ENCODE data around the gene LVRN.
"Not testable (repeated sequence)": the region's sequence is repeated elsewhere in the genome, so short reads cannot be mapped to it uniquely, and the experiment has no call there.

The LVRN gene

DNA sequence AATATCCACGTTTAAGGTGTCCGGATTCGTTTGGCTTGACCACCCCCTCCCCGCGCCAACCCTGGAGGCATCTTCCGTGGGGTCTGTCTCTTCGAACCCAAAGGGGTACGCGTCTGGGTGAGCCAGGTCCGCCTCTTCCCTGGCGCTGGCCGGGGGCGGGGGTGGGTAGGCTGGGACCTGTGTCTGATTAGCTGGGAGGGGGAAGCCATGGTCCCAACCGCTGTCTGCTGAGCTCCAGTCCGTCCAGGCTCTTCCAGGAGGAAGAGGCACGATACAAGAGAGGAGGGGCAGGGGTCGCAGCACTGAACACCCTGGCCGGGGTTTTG is at the start of gene LVRN:
LVRN (plus strand) TSS at position 237 of the 326 bp plus-strand sequence. CDS start 143 bp downstream, outside the sequence.
- peak; percentile 16 for DNase-seq (ENCODE audit: low spot score)

DNA sequence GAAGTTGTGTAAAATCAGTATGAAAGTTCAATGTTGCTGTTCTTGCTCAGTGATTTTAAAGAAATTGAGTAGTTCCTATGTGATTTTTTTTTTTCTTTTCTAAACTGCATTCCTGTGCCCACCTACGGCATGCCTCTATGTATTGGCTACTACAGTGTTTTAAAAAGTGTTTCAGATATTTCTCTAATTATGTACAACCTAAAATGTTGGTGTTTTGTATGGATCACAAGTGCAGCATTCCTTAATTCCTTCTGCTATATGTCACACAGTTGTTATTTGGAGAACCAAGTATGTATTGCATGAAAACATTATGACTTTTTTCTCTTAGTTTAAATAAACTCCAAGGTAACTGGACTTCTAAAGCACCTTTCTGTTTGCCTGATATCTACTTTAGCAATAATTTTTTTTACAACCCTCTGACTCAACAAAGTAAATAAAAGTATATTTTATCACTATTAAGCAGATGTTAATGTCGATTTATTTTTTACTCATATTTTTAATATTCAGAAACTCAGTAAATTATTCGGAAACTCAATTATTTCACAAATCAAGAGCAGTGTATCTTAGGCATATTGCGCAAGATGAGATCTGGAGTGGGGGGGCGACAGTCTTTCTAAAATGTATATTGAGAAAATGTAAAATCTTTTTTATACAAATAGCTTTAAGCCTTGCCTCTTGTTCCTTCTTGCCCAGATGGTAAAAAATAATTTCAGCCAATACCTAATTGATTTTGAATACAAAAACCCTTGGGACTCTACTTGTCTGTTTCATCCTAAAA is 48.5 kb upstream of the LVRN start:
- not testable (repeated sequence) for DNase-seq (ENCODE audit: low spot score)

GRCh38 chr5:115920171-115920725 is 42.0 kb upstream of the LVRN start:
- no peak for DNase-seq (ENCODE audit: low spot score)

DNA sequence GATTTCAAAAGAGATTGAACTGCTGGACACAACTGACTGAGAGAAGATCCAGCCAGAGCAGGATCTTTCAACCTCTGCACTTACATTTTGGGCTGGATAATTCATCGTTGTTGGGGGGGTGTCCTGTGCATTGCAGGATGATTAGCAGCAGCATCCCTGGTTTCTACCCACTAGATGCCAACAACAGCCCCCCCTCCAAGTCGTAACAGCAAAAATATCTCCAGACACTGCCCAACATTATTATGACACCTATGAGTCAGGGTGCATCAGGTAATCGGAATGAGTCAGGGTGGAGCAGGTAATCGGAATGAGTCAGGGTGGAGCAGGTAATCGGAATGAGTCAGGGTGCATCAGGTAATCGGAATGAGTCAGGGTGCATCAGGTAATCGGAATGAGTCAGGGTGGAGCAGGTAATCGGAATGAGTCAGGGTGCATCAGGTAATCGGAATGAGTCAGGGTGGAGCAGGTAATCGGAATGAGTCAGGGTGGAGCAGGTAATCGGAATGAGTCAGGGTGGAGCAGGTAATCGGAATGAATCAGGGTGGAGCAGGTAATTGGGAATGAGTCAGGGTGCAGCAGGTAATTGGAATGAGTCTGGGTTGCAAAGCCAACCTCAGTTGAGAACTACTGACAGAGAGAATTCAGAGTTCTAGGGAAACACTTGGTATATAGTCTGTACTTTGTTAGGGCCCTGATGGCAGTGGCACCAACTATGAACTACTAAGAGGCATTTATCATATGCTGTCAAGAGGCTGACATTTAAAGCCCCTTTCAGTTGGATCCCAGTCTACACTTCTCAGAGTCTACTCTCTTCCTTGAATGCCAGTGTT is 33.5 kb upstream of the LVRN start:
- not testable (repeated sequence) for DNase-seq (ENCODE audit: low spot score)

DNA sequence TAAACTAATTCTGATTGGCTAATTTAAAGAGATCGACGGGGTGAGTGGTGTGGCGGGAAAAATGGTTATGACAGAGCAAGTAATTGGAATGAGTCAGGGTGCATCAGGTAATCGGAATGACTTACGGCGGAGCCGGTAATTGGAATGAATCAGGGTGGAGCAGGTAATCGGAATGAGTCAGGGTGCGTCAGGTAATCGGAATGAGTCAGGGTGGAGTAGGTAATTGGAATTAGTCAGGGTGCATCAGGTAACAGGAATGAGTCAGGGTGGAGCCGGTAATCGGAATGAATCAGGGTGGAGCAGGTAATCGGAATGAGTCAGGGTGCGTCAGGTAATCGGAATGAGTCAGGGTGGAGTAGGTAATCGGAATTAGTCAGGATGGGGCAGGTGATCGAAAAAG is 32.1 kb upstream of the LVRN start:
- not testable (repeated sequence) for DNase-seq (ENCODE audit: low spot score)

DNA sequence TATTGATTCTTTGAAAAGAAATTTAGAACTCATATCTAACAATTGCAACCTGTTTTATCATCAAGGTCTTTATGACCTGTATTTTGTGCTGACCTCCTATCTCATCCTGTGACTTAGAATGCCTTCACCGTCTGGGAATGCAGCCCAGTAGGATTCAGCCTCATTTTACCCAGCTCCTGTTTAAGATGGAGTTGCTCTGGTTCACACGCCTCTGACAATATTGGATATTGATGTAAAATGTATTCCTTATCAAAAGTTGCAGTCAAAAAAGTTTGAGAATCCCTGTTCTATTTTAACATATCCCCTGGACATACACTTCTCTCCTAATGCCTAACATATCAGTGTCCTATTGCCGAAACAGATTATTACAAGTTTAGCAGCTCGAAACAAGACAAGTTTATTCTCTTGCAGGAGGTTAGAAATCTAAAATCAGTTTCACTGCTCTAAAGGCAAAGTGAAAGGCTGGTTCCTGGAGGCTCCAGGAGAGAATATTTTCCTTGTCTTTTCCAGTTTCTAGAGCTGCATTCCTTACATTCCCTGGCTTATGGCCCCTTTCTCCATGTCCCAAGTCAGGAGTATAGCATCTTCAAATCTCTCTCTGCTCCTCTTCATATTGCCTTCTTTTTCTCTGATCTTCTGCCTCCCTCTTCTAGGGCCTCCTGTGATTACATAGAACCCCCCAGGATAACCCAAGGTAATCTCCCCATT is 31.5 kb upstream of the LVRN start:
- no peak for DNase-seq (ENCODE audit: low spot score)

DNA sequence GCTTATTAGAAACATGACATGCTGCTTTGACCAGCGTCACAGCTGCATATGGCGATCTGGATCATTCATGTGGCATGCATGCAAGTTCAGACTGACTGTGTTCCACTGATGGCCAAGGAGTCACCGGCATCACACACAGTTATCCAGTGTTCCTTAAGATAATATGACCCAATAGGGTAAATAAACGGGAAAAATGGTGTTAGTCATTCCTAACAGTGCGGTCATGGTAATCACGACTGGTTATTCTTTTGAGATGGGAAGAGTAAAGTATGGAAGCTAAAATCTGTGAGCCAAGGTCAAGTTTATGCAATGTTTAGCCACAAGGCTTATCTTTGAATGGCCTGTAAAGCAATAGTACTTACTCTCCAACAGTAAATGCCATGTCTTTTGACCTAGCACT is 29.3 kb upstream of the LVRN start:
- no peak for DNase-seq (ENCODE audit: low spot score)

DNA sequence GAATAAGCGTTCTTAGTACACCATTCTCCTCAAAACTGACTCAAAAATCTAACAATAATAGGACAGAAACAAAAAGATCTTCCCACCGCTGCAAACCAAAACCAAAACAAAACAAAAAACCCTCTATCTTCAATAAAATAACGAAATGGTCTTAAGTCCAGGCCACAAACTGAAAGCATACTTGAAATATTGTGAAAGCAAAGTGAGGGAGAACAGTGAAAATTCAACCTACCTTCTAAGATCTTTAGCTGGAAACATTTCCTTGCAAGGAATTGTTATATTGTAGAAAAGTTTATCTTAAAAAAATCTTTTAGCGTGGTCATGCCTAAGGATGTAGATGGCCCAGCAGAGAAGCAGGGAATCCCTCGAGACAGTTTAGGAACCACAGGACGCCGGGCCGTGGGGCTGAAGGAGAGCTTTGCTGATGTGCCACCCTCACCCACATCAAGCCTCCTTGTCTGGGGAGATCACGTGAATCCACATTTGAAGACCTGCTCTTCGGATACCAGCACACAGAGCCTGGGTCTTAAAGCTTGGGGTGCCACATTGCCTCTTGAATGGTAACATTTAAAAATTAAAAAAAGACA is 27.8 kb upstream of the LVRN start:
- no peak for DNase-seq (ENCODE audit: low spot score)

DNA sequence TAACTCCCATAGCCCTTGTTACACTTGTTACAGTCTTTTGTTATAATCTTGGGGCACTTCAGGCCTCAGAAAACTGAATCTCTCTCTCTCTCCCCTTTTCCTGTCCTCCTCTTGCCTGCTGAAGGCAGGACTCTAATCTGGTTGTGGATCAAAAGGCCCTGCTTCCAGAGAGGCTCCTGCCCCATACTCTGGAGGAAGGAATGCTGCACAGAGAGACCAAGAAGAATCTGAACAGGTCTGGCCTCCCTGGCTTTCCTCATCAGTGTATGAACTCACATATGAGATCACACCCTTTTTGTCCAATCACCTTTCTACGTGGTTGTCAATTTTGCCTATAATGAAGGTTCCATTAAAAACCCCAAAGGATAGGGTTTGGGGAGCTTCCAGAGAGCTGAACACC is 26.2 kb upstream of the LVRN start:
- DNase-seq (ENCODE audit: low spot score) = no peak

- no peak for DNase-seq (ENCODE audit: low spot score)
Observed at GRCh38 chr5:115939059-115939458, 23.2 kb upstream of the LVRN start.

- DNase-seq (ENCODE audit: low spot score) = no peak
Observed at GRCh38 chr5:115940080-115940810, 22.0 kb upstream of the LVRN start.

GRCh38 chr5:115941051-115941675 is 21.1 kb upstream of the LVRN start:
- no peak for DNase-seq (ENCODE audit: low spot score)

GRCh38 chr5:115944501-115944900 is 17.8 kb upstream of the LVRN start:
- DNase-seq (ENCODE audit: low spot score) = no peak

GRCh38 chr5:115946655-115947054 is 15.6 kb upstream of the LVRN start:
- DNase-seq (ENCODE audit: low spot score) = no peak

DNA sequence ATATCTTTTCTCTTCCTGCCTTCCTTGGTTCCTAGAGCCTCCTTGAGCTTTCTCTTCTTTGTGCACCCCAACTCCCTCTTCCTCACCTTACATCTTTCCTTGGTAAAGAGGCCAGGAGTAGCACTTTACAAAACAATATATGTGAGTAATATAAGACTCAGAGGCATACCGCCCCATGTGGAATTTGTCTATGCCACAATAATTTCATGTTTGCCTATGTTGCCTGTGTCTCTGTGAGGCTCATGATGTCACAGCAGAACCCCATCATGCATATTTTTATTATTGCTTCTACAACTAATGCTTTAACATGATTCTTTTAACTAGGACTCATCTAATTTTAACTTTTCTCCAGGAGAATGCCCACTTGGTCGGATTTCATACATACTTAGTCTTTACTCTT is 15.0 kb upstream of the LVRN start:
- no peak for DNase-seq (ENCODE audit: low spot score)

DNA sequence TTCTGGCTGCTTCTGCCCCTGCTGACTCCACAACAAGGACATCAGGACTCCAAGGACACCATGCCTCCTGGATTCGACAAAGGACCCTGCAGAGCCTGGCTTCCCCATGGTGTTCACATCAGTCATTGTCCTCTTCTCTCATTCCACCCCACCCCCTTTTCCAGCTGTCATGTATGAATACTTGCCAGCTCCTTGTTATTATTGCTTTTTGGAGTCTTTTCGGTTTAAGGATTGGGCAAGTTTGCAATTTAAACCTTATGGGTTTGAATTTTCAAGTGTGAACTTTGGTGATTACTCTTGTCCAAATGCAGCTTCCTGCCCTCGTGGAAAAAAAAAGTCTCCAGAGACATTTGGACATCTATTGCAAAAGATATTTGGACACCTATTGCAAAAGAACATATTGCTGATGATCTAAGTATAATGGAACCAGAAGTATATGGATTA is 14.2 kb upstream of the LVRN start:
- no peak for DNase-seq (ENCODE audit: low spot score)

DNA sequence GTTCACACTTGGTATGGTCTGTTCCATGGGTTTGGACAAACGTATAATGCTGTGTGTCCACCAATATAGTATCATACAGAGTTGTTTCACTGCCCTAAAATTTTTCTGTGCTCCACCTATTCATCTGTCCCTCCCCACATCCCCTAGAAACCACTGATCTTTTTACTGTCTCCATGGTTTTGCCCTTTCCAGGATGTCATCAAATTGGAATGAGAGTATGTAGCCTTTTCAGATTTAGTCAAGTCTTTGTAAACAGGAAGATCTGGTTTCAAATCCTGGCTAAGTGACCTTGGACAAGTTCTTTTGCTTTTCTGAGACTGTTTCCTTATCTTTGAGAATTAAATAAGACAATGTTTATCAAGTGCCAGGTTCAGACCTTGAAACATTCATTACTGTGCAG is 13.2 kb upstream of the LVRN start:
- no peak for DNase-seq (ENCODE audit: low spot score)

- no peak for DNase-seq (ENCODE audit: low spot score)
Observed at GRCh38 chr5:115952588-115952987, 9.7 kb upstream of the LVRN start.

DNA sequence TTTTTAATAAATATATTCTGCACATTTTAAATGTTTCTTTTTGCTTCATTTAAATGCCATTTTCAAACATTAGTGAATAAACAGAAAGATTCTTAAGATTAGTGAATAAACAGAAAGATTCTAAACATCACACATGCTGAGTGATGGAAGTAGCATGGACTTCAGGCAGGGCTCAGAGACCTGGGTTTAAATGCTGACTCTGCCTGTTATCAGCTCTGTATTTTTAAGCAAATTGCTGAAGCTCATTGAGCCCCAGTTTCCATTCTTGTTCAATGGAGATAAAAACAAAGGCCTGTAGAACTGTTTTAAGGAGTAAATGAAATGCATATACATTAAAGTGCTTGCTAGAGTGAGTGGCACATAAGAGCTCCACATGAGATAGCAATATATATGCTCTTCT is 8.1 kb upstream of the LVRN start:
- DNase-seq (ENCODE audit: low spot score) = no peak

DNA sequence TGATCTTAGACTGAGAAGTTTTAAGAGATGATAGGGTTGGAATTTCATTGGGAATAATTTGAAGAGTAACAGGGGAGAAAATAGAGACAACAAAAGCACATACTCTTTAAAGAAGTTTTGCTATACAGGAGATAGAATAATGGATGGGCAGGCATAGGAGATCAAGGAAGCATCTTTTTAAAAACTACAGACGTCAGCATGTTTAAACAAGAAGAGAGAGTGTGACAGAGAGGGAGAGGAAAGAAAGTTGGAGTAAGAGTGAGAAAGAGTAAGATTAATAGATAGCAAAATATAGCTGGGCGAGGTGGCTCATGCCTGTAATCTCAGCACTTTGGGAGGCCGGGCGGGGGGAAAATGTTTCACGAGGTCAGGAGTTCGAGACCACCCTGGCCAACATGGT is 5.3 kb upstream of the LVRN start:
- DNase-seq (ENCODE audit: low spot score) = no peak

Measured in germinal center (tissue), 1 donor.